Head of caudate nucleus (tissue), 42 donors: ENCODE results near the gene ANTKMT.

Source experiments
- DNase-seq, 42 donors: peaks; one replicate each; pipeline versions ENCODE4 v3.0.0 to v3.0.0-alpha.2; 2020 to 2021; ENCODE audit warnings: mixed read lengths in 7 of 42
- intact Hi-C: fragments of 100-400 bp; cut with DNase I; formaldehyde crosslinking; loops from one replicate; pipeline ENCODE4 v1.15.0; 2022

The ANTKMT gene, protein sequence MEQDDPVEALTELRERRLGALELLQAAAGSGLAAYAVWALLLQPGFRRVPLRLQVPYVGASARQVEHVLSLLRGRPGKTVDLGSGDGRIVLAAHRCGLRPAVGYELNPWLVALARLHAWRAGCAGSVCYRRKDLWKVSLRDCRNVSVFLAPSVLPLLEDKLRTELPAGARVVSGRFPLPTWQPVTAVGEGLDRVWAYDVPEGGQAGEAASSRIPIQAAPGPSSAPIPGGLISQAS

DNA sequence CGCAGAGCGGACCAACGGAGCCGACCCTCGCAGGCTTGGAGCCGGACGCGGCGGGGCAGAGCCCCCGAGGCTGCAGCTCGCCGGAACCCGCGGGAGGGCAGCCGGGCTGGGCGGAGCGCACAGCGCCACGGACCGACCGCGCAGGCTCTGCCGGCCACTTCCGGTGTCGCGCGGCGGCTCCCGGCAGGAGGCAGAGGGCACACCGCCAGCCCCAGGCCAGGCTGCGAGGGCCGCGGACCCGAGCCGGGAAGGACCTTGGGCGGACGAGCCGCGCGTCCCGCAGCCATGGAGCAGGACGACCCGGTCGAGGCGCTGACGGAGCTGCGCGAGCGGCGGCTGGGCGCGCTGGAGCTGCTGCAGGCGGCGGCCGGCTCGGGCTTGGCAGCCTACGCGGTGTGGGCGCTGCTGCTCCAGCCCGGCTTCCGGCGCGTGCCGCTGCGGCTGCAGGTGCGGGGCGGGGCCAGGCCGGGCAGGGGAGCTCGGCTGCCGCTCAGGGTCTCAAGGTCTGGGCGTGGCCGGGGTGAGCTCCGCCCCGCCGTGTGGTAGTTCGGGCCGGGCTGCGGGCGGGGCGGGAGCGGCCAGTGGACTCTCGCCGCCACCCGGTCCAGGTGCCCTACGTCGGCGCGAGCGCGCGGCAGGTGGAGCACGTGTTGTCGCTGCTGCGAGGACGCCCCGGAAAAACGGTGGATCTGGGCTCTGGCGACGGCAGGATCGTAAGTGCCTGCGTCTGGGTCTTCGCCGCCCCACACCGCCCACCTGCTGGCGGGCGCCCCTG, at the start of gene ANTKMT:
ANTKMT (plus strand) TSS at position 157 of the 775 bp plus-strand sequence; CDS start at position 286, 129 bp downstream.
- intact Hi-C loops = loop anchor here (2.0 kb wide), 1 partner anchor 20 kb away; the partner anchor contains the start of gene CIAO3
- DNase-seq = peak in 37 of 42 donors; percentile 57 to 90 (median 79)

DNA sequence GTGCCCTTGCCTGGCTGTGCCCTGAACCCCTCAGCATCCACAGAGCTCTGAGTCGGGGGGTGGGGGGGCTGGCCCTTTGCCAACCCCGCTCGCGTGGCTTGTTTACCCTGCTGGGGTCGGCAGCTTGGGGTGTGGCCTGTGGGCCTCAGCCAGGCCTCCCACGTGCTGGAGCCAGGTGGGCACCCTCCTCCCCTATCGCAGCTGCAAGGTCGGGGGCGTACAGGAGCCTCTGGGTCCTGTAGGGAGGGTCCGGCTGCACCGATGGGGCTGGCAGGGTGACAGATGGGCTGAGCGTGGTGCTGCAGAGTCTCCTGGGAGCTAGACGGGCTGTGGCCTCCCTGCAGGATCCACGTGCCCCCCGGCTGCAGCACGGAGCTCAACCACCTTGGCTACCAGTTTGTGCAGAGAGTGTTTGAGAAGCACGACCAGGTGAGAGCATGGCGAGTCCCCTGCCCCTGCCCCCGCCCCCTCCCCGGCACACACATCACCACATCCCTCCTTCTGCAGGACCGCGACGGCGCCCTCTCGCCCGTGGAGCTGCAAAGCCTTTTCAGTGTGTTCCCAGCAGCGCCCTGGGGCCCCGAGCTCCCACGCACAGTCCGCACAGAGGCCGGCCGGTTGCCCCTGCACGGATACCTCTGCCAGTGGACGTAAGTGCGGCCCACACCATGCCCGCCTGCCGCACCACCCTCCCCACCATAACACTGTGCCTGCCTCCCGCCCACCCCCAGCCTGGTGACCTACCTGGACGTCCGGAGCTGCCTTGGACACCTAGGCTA, 49.4 kb upstream of the ANTKMT start:
- intact Hi-C loops = no loop called here
- no peak for DNase-seq

DNA sequence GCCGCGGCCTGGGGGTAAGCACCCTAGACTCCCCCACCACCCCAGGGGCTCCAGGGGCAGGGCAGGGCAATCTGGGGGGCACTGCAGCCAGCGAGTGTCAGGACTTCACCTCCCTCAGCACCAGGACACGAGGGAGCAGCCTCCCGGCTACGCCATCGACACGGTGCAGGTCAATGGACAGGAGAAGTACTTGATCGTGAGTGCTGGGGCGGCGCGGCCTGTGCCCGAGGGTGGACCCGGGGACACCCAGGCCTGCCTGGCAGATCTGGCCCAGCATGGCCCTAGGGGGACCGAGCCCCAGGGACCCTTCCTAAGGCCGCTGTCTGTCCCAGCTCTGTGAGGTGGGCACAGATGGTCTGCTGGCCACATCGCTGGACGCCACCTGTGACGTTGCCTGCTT, 48.6 kb upstream of the ANTKMT start:
- DNase-seq = no peak
- intact Hi-C loops = no loop called here

DNA sequence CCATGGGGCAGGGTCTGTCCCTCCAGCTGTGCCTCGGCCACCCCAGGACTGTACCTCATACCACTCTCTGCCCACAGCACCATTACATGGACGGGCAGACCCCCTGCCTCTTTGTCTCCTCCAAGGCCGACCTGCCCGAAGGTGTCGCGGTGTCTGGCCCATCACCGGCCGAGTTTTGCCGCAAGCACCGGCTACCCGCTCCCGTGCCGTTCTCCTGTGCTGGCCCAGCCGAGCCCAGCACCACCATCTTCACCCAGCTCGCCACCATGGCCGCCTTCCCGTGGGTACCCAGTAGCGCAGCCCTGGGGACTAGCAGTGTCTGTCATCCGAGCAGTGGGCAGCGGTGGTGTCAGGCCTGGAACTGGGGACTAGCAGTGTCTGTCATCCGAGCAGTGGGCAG, 48.1 kb upstream of the ANTKMT start:
- intact Hi-C loops = no loop called here

DNA sequence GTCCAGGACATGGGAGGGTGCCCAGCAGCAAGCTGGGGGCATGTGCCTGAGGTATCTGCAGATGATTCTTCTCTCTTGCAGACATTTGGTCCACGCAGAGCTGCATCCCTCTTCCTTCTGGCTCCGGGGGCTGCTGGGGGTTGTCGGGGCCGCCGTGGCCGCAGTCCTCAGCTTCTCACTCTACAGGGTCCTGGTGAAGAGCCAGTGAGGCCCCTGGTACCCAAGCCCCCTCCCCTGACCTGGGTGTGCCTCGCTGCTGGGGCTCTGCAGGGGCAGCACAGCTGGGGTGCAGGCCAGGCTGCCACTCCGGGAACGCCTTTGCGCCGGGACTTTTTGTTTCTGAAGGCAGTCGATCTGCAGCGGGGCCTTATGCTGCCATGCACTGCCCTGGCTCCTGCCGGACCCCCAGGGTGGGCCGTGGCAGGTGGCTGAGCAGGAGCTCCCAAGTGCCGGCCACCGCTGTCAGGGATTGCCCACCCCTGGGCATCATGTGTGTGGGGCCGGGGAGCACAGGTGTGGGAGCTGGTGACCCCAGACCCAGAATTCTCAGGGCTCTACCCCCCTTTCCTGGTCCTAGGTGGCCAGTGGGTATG, 47.5 kb upstream of the ANTKMT start:
- intact Hi-C loops = no loop called here
- no peak for DNase-seq

More for the DNA sequence above, 48.1 kb upstream of the ANTKMT start:
- no peak for DNase-seq

DNA sequence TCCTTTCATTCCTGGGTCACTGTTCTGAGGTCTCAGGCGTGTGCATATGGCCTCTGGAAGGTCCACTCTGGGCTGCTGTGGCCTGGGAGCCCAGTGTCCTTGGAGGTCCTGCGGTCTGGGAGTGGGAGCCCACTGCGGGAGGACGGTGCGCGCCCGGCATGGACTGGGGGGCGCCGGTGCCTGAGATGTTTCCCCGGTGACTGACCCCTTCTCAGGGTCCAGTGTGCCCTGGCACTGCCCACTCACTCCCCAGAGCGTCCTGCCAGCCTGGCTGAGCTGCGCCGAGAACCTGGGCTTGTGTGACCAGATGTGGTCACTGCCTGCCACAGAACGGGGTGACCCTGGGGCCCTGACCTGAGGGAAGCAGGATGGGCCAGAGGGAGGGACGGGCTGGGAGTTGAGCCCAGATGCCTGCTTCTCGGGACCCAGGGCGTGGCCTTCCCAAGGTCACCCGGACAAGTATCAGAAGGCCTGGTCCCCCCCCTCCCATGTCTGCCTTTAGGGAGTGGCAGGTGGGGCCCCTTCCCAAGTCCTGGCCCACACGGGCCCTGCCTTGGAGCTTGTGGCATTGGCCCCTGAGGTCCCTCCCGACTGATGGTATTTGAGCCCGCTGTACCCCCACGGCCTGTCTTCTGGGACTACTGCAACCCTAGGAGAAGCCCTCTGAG, 46.6 kb upstream of the ANTKMT start:
- intact Hi-C loops = no loop called here
- no peak for DNase-seq

DNA sequence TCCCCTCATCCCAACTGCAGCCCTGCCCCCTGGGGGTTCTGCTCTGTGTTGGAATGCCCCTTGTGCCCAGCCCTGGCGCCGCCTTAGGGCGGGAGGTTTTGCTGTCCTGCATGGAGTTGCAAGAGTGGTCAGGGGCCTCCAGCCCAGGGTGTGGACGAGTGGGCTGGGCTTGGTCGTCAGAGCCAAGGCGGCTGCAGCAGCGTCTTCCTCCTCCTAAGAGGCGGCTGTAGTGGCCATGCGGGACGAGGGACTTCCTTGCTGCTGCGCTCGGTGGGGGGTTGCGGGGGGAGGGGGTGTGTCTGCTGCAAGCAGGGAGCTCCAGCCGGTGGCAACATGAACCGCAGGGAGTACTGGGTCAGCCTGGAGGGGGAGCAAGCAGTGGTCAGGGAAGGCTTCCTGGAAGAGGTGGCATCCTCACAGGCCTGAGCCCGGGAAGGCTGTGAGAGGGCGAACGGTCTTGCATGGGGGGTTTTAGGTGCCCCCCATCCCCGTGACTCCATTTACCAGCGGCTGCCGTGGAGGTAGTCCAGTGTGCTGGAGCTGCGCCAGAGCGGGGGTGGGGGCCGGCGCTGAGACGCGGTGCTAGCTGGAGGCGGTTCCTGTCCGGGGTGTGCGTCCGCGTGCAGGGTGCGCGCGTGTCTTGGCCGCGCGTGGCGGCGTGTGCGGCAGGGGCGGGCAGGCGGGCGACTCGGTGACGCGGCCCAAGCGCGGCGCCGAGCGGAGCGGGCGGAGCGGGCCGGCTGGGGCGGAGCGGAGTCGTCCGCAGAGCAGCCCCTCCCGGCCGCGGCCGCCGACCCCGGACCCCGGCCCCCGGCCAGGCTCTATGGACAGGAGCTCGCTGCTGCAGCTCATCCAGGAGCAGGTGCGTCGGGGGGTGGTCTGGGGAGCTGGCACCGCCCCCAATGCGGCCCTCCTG, 45.7 kb upstream of the ANTKMT start, which contains the start of gene RHBDL1:
RHBDL1 (plus strand) TSS at position 704 of the 916 bp plus-strand sequence; CDS start at position 824, 120 bp downstream.
- peak in 34 of 42 donors; percentile 21 to 76 (median 55) for DNase-seq
- intact Hi-C loops = no loop called here

DNA sequence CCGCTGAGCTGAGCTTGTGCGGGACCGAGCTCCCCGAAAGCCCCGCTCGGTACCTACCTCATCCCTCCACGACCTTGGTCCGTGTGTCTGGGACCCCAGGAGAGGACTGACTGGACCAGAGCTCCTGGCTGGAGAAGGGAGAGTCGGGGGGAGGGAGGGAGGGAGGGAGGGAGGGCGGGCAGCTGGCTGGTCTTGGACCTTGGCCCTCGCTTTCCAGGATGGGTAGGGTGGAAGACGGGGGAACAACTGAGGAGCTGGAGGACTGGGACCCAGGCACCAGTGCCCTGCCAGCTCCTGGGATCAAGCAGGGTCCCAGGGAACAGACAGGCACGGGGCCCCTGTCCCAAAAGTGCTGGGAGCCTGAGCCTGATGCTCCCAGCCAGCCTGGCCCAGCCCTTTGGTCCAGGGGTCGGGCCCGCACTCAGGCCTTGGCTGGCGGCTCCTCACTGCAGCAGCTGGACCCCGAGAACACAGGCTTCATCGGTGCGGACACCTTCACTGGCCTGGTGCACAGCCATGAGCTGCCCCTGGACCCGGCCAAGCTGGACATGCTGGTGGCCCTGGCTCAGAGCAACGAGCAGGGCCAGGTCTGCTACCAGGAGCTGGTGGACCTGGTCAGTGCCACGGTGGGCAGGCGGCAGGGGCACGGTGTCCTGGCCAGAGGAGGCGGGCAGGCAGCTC, 44.9 kb upstream of the ANTKMT start:
- no peak for DNase-seq
- intact Hi-C loops = no loop called here

DNA sequence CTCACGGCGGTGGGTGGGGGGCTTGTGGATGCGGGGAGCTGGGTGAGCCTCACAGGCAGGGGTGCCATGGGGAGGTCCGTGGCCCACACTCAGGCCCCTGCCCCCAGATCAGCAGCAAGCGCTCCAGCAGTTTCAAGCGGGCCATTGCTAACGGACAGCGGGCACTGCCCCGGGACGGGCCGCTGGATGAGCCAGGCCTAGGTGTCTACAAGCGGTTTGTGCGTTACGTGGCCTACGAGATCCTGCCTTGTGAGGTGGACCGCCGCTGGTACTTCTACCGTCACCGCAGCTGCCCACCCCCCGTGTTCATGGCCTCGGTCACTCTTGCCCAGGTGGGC, 44.4 kb upstream of the ANTKMT start:
- intact Hi-C loops = no loop called here
- no peak for DNase-seq

DNA sequence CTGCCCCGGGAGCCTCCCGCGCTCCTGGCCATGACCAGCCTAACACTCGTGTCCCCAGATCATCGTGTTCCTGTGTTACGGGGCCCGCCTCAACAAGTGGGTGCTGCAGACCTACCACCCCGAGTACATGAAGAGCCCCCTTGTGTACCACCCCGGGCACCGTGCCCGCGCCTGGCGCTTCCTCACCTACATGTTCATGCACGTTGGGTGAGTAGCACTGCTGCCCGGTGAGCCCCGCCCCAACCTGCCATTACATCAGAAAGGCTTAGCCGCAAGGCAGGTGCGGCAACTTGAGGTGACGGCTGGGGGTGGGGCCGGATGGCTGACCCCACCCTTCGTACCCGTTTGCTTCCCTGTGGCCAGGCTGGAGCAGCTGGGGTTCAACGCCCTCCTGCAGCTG, 44.0 kb upstream of the ANTKMT start:
- no peak for DNase-seq
- intact Hi-C loops = no loop called here

DNA sequence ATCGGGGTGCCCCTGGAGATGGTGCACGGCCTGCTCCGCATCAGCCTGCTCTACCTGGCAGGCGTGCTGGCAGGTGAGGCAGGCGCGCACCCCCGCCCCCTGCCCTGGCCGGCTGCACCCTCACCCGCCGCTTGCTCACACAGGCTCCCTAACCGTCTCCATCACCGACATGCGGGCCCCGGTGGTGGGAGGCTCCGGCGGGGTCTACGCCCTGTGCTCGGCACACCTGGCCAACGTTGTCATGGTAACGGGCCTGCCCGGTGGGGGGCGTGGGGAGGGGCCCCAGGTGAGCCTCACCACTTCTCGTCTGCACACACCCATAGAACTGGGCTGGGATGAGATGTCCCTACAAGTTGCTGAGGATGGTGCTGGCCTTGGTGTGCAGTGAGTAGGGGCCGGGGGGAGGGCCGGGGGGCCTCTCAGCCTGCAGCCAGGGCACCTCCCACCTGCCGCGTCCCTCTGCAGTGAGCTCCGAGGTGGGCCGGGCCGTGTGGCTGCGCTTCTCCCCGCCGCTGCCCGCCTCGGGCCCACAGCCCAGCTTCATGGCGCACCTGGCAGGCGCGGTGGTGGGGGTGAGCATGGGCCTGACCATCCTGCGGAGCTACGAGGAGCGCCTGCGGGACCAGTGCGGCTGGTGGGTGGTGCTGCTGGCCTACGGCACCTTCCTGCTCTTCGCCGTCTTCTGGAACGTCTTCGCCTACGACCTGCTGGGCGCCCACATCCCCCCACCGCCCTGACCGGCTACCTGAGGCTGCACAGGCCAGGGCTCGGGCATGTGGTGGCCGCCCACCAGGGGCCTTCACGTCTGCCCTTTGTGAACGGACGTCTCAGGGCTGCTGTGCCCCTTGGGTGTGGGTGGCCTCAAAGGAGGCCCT, 43.4 kb upstream of the ANTKMT start:
- DNase-seq = no peak
- intact Hi-C loops = no loop called here

DNA sequence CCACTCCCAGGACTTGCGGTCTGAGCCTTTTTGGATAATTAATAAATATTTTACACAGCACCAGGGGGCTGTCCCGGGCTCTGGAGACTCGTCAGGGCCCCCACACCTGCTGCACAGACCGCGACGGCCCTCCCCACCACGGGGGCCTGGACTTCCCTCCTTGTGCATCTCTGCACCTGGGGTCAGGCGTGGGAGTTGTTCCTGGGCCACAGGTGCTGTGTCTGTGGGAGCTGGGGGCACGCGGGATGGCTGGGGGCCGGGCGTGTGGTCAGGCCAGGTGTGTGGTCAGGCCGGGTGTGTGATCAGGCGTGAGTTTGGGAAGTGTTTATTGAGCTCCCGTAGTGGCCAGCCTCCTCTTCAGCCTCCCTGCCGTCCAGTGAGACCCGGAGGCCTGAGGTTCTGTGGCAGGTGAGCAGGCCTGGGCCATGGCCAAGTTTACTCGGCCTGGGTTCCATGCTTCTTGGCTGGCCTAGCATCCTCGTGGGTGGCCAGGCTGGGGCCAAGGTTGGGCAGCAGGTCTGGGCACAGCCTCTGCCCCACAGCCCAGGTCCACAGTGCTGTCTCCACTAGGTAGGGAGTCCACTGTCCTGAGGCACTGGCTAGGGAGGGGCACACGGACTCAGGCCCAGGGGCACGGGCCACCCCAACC, 42.6 kb upstream of the ANTKMT start:
- intact Hi-C loops = no loop called here
- DNase-seq = no peak

DNA sequence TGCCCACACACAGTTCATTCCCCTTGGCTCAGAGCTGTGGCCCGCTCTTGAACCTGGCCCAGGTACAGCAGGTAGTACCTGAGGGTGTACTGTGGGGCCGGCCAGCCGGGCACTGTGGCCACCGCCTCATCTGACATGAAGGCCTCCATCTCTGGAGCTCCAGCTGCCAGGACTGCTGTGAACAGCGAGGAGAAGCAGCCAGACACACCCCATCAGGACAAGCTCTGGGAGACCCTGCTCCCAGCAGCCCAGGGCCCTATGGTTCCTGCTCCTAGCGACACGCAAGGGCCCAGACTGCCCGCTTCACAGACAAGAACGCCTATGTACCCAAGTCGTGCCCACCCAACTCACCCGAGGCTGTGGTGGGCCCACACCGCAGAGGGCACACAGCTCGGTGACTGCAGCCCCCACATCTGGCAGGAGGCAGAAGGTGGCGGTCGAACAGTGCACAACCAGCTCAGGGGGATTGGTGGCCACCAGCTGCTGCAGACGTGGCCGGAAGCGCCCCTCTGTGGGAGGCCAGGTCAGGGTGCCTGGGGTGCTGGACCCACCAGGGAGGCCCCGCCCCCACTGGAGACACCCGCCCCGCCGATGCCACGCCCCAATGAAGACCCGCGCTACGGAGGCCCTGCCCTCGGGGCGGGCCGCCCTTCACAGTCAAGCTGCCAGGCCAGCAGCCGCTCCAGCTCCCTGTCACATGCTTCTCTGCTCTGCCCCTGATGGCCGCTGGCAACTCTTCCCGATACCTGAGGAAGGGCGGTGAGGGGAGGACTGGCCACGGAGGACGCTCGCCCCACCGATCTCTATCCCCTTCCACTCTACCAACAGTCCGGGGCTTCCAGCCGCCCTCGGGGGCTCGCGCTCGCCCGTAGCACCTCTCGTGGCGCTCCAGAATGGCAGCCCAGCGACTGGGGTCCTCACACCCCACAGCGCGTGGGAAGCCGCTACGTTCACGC, 41.8 kb upstream of the ANTKMT start:
- intact Hi-C loops = no loop called here

DNA sequence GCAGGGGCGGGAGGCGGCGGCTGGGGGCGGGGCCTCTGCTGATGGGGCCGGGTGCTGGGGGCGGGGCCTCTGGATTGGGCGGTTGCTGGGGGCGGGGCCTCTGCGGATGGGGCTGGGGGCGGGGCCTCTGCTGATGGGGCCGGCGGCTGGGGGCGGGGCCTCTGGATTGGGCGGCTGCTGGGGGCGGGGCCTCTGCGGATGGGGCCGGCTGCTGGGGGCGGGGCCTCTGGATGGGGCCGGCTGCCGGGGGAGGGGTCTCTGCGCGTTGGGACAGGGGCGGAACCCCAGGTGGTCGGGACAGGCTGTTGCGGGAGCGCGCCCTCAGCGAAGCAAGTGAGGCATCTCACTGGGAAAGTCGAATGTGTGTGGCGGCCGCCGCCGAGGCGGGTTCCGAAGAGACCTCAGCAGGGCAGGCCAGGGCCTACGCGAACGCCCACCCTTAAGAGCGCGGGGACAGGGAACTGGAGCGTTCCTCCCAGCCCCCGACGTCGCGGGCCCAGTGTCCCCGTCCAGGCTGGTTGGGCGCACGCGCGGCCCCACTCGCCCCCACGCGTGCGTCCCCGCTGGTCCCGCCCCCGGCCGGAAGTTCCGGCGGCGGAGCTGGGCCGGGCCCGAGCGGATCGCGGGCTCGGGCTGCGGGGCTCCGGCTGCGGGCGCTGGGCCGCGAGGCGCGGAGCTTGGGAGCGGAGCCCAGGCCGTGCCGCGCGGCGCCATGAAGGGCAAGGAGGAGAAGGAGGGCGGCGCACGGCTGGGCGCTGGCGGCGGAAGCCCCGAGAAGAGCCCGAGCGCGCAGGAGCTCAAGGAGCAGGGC, 40.9 kb upstream of the ANTKMT start, which contains the start of gene STUB1:
STUB1 (plus strand) TSS at position 597 of the 811 bp plus-strand sequence; CDS start at position 713, 116 bp downstream.
- intact Hi-C loops = no loop called here
- peak; percentile 57 to 96 (median 89) for DNase-seq

More for the DNA sequence above, 41.8 kb upstream of the ANTKMT start:
- peak in 39 of 42 donors; percentile 39 to 81 (median 60) for DNase-seq
